Suprapubic skin (tissue), 4 donors: ENCODE measurements around the gene LMX1A.

ENCODE experiments used
- CTCF ChIP-seq, 2 donors: fragments of 200-600 bp in 1 of 2; fragments of 450-650 bp in 1 of 2; sonication (generic) in 1 of 2; IDR thresholded peaks; one replicate each; pipeline ENCODE4 v1.5.1; 2016 to 2019; ENCODE audit warnings: antibody characterized with exemption in 2 of 2, mild to moderate bottlenecking in 1 of 2, moderate library complexity in 1 of 2
- POLR2A ChIP-seq, 2 donors: fragments of 450-650 bp; IDR thresholded peaks; one replicate each; pipeline ENCODE4 v1.6.1; 2017; ENCODE audit warnings: antibody characterized with exemption in 2 of 2, mild to moderate bottlenecking in 2 of 2, moderate library complexity in 2 of 2
- POLR2AphosphoS5 ChIP-seq, 3 donors: sonication (generic); formaldehyde crosslinking; IDR thresholded peaks; one replicate each; pipeline ENCODE4 v1.6.1; 2017; ENCODE audit warnings: antibody characterized with exemption in 3 of 3

- no peak for TF ChIP-seq POLR2A (IDR thresholded peaks at IDR 0.05)
- TF ChIP-seq CTCF (IDR thresholded peaks at IDR 0.05): no peak
- TF ChIP-seq POLR2AphosphoS5 (IDR thresholded peaks at IDR 0.05): no peak
Measured at GRCh38 chr1:165381745-165382505, 25.4 kb upstream of the LMX1A start.
